Measurements from ENCODE around the gene AK5. TPM values are rescaled to one million over a fixed set of nuclear protein-coding genes. Genes with fewer than 3 reads are reported as not detected.
A peak's percentile ranks its signal among the peaks of the same experiment; 100 is the strongest.

The AK5 gene, protein sequence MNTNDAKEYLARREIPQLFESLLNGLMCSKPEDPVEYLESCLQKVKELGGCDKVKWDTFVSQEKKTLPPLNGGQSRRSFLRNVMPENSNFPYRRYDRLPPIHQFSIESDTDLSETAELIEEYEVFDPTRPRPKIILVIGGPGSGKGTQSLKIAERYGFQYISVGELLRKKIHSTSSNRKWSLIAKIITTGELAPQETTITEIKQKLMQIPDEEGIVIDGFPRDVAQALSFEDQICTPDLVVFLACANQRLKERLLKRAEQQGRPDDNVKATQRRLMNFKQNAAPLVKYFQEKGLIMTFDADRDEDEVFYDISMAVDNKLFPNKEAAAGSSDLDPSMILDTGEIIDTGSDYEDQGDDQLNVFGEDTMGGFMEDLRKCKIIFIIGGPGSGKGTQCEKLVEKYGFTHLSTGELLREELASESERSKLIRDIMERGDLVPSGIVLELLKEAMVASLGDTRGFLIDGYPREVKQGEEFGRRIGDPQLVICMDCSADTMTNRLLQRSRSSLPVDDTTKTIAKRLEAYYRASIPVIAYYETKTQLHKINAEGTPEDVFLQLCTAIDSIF
- 10 to 100 TPM; 14.7 to 76.0 TPM for total RNA-seq
- polyA plus RNA-seq (ENCODE audit: insufficient read length in 2 of 2): 10 to 100 TPM; 54.0 to 62.7 TPM
- long read RNA-seq, donor 1, transcript AK5-203 (14 exons, 3,251 nt): major isoform, 9 of 9 reads
- long read RNA-seq, donor 1, partial matches to known transcripts: 0 of 9 reads
- long read RNA-seq, donor 1, other reads (novel, unspliced or antisense): 0 of 9 reads
- long read RNA-seq, donor 2, partial matches to known transcripts: 0 of 3 reads
- long read RNA-seq, donor 2, other reads (novel, unspliced or antisense): 0 of 3 reads
- long read RNA-seq, donor 3, partial matches to known transcripts: 0 of 2 reads
- long read RNA-seq, donor 3, other reads (novel, unspliced or antisense): 0 of 2 reads
- long read RNA-seq, donor 4: 0 reads

DNA sequence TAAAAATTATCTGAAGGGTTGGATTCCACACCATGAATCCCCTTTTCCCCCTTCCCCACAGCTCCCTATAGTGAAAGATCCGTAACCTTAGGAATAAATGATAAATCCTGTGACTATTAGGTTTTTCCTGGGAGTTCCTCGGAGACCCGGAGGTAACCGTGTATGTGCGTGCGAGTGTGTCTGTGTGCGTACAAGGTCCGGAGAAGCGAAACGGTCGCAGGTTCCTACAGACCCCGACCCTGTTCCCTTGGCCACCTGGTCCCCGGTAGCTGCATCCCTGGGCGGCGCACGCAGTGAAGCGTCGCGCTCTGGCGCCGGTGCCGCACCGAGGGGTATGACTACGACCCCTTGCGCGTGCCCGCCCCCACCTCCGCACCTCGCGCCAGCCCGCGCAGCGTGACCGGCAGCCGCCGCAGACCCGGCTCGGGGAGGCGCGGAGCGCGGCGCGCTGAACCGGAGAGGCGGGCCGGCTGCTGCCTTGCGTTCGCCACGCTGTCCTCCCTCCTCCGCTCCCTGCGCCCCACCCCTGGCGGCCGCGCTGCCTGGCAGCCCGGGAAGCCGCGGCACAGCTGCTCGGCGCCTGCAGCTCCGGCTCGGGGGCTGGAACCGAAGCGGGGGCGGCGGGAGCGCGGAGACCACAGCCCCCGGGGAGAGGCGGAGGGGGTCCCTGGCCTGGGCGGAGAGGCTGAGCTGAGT, at the start of gene AK5:
Gene AK5 (plus strand): TSS at position 529 of the 696 bp plus-strand sequence. CDS start 295 bp downstream, outside the sequence.
- WGBS (ENCODE audit: insufficient coverage): under 1% methylated on average over 70 of the region's 71 CpGs
- H3K27ac ChIP-seq (ENCODE audit: low read depth, low read length): peak within 1 kb of the TSS; percentile 29
- H3K4me3 ChIP-seq (ENCODE audit: low read depth, low read length): peak within 1 kb of the TSS; percentile 70
- H3K4me1 ChIP-seq (ENCODE audit: control insufficient read depth, insufficient read depth, low read length): peaks cover 11% of the 10 kb centered on the region
- peak in 5 of 6 donors; percentile 27 to 83 (median 38) for DNase-seq (ENCODE audit: low read depth in 4 of 6, low spot score in 6 of 6)
- peaks cover 11% of the 10 kb centered on the region for H3K27me3 ChIP-seq (ENCODE audit: control insufficient read depth, insufficient read depth, low read length)
- H3K9me3 ChIP-seq (ENCODE audit: control insufficient read depth, insufficient read depth, low read length): no peaks in the 10 kb centered on the region
- no peaks in the 10 kb centered on the region for H3K36me3 ChIP-seq (ENCODE audit: control insufficient read depth, insufficient read depth, low read length)

DNA sequence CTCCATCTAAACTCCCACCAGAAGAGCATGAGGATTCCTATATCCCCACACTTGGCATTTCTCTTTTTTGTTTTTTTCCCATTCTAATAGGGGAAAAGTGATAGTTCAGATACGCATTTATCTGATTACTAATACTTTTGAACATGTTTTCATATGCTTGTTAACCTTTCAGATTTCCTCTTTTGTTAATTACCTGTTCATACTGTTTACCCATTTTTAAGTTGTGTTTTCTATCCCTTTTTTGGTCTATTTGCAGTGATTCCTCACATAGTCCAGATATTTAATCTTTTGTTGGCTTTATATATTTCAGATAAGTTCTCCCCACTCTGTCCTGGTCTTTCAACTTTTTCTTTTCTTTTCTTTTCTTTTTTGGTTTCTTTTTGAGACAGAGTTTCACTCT, 49.0 kb upstream of the AK5 start:
- Histone ChIP-seq H3K27me3 (ENCODE audit: control insufficient read depth, insufficient read depth, low read length) (no peaks in the 10 kb centered on the region), H3K4me1 (ENCODE audit: control insufficient read depth, insufficient read depth, low read length) (no peaks in the 10 kb centered on the region), H3K9me3 (ENCODE audit: control insufficient read depth, insufficient read depth, low read length) (no peaks in the 10 kb centered on the region), H3K27ac (ENCODE audit: low read depth, low read length) (no peak overlapping the region), H3K4me3 (ENCODE audit: low read depth, low read length) (no peak overlapping the region), H3K36me3 (ENCODE audit: control insufficient read depth, insufficient read depth, low read length) (no peaks in the 10 kb centered on the region)
- no CpG with 5 or more reads among the region's 1 CpG for WGBS (ENCODE audit: insufficient coverage)
- no peak for DNase-seq (ENCODE audit: low read depth in 4 of 6, low spot score in 6 of 6)

DNA sequence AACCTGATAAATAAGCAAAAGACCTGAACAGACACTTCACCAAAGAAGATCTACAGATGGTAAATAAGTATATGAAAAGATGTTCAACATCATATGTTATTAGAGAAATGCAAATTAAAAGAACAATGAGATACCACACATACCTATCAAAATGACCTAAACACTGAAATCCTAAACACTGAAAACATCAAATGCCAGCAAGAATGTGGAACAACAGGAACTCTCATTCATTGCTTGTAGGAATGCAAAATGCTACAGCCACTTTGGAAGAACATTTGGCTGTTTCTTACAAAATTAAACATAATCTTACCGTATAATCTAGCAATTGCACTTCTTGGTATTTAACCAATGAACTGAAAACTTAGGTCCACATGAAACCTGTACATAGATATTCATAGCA, 47.7 kb upstream of the AK5 start:
- no peaks in the 10 kb centered on the region for H3K9me3 ChIP-seq (ENCODE audit: control insufficient read depth, insufficient read depth, low read length)
- no peak for DNase-seq (ENCODE audit: low read depth in 4 of 6, low spot score in 6 of 6)
- H3K4me1 ChIP-seq (ENCODE audit: control insufficient read depth, insufficient read depth, low read length): no peaks in the 10 kb centered on the region
- H3K27me3 ChIP-seq (ENCODE audit: control insufficient read depth, insufficient read depth, low read length): no peaks in the 10 kb centered on the region
- no peak overlapping the region for H3K27ac ChIP-seq (ENCODE audit: low read depth, low read length)
- WGBS (ENCODE audit: insufficient coverage): 100% methylated on average over 1 of the region's 1 CpG
- H3K36me3 ChIP-seq (ENCODE audit: control insufficient read depth, insufficient read depth, low read length): no peaks in the 10 kb centered on the region
- H3K4me3 ChIP-seq (ENCODE audit: low read depth, low read length): no peak overlapping the region

DNA sequence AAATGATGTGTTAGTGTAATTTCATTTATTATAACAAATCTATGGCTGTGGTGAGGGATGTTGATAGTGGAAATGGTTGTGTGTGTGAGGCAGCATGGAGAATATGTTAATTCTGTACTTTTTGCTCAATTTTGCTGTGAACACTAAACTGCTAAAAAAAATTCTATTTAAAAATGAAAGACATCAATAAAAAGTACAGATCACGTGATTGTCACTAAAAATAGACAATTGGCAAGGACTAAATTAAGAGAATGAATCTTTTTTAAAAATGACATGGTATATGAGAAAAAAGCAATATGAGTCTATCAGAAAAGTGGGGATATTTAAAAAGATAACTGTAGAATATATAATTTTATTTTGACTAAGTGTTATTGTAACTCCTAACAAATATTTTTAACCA, 46.9 kb upstream of the AK5 start:
- H3K4me3 ChIP-seq (ENCODE audit: low read depth, low read length): no peak overlapping the region
- DNase-seq (ENCODE audit: low read depth in 4 of 6, low spot score in 6 of 6): no peak
- no peaks in the 10 kb centered on the region for H3K27me3 ChIP-seq (ENCODE audit: control insufficient read depth, insufficient read depth, low read length)
- H3K9me3 ChIP-seq (ENCODE audit: control insufficient read depth, insufficient read depth, low read length): no peaks in the 10 kb centered on the region
- no peaks in the 10 kb centered on the region for H3K4me1 ChIP-seq (ENCODE audit: control insufficient read depth, insufficient read depth, low read length)
- no peak overlapping the region for H3K27ac ChIP-seq (ENCODE audit: low read depth, low read length)
- H3K36me3 ChIP-seq (ENCODE audit: control insufficient read depth, insufficient read depth, low read length): no peaks in the 10 kb centered on the region
- no CpG with 5 or more reads among the region's 1 CpG for WGBS (ENCODE audit: insufficient coverage)

DNA sequence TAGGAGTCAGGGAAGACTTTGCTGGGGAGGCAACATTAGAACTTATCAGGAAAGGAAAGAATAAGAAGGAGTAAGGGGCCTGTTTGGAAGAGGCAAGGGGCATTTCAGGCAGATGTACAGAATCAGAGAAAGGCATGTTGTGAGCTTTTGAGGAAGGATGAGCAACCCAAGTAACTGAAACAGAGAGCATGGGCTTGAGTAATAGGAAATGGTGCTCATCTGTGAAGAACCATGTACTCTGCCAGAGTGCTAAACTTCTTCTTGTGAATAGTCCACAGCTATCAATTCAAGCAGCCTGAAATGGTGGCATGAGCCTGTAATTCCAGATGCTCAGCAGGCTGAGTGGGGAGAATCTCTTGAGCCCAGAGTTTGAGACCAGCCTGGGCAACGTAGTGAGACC, 43.4 kb upstream of the AK5 start:
- Histone ChIP-seq H3K9me3 (ENCODE audit: control insufficient read depth, insufficient read depth, low read length) (no peaks in the 10 kb centered on the region), H3K4me3 (ENCODE audit: low read depth, low read length) (no peak overlapping the region), H3K4me1 (ENCODE audit: control insufficient read depth, insufficient read depth, low read length) (no peaks in the 10 kb centered on the region), H3K27ac (ENCODE audit: low read depth, low read length) (no peak overlapping the region), H3K27me3 (ENCODE audit: control insufficient read depth, insufficient read depth, low read length) (no peaks in the 10 kb centered on the region), H3K36me3 (ENCODE audit: control insufficient read depth, insufficient read depth, low read length) (no peaks in the 10 kb centered on the region)
- no CpG with 5 or more reads among the region's 1 CpG for WGBS (ENCODE audit: insufficient coverage)
- DNase-seq (ENCODE audit: low read depth in 4 of 6, low spot score in 6 of 6): no peak

DNA sequence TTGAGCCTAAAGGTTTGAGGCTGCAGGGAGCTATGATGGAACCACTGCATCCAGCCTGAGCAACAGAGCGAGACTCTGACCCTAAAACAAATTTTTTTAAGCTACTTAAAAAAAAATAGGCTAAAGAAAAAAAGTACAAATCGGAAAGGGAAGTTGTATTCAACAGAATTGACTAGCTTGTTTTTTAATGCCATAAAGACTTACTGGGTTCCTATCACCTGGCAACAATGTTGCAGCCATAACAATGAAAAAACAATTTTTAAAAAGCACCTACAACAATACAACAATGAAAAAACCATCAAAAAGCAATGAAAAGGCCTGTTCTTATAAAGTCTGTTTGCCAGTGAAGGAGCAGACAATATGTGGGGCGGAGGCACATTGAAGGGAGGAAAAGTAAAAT, 42.5 kb upstream of the AK5 start:
- no peaks in the 10 kb centered on the region for H3K9me3 ChIP-seq (ENCODE audit: control insufficient read depth, insufficient read depth, low read length)
- no peak overlapping the region for H3K4me3 ChIP-seq (ENCODE audit: low read depth, low read length)
- H3K27me3 ChIP-seq (ENCODE audit: control insufficient read depth, insufficient read depth, low read length): no peaks in the 10 kb centered on the region
- H3K27ac ChIP-seq (ENCODE audit: low read depth, low read length): no peak overlapping the region
- DNase-seq (ENCODE audit: low read depth in 4 of 6, low spot score in 6 of 6): no peak
- H3K36me3 ChIP-seq (ENCODE audit: control insufficient read depth, insufficient read depth, low read length): no peaks in the 10 kb centered on the region
- no peaks in the 10 kb centered on the region for H3K4me1 ChIP-seq (ENCODE audit: control insufficient read depth, insufficient read depth, low read length)
- 75% methylated on average over 1 of the region's 3 CpGs for WGBS (ENCODE audit: insufficient coverage)

DNA sequence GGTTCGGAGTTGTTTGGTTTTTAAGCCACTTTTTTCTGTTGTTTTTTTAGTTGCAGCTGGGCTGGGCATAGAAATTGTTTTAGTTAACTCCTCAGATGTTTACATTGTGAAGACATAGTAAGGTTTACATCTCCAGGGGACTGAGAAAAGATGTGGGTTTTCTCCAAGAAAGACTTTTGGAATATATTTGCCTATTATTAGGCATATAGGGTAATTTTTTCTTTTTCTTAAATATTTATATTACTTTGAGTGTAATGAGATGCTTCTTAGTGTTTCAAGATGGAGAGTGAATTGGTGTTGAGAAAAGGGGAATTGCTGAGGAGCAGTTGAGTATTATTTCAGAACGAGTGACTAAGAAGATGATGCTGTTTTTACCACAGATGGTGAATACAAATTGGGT, 36.0 kb upstream of the AK5 start:
- WGBS (ENCODE audit: insufficient coverage): no CpG with 5 or more reads among the region's 2 CpGs
- Histone ChIP-seq H3K4me3 (ENCODE audit: low read depth, low read length) (no peak overlapping the region), H3K9me3 (ENCODE audit: control insufficient read depth, insufficient read depth, low read length) (peaks cover 3% of the 10 kb centered on the region), H3K36me3 (ENCODE audit: control insufficient read depth, insufficient read depth, low read length) (no peaks in the 10 kb centered on the region), H3K27ac (ENCODE audit: low read depth, low read length) (no peak overlapping the region), H3K4me1 (ENCODE audit: control insufficient read depth, insufficient read depth, low read length) (no peaks in the 10 kb centered on the region), H3K27me3 (ENCODE audit: control insufficient read depth, insufficient read depth, low read length) (no peaks in the 10 kb centered on the region)
- no peak for DNase-seq (ENCODE audit: low read depth in 4 of 6, low spot score in 6 of 6)

DNA sequence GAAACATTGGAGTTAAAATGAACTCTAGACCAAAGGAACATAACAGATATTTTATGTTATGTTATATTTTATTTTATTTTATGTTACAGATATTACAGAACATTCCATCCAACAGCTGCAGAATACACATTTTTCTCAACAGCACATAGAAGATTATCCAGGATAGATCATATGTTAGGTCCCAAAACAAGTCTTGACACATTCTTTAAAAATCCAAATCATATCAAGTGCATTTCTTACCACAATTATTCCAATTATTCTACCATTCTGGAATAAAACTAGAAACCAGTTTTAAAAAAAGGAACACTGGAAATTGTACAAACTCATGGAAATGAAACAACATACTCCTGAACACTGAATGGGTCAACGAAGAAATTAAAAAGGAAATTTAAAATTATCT, 31.7 kb upstream of the AK5 start:
- no peaks in the 10 kb centered on the region for H3K27me3 ChIP-seq (ENCODE audit: control insufficient read depth, insufficient read depth, low read length)
- no peaks in the 10 kb centered on the region for H3K4me1 ChIP-seq (ENCODE audit: control insufficient read depth, insufficient read depth, low read length)
- no peak overlapping the region for H3K27ac ChIP-seq (ENCODE audit: low read depth, low read length)
- H3K9me3 ChIP-seq (ENCODE audit: control insufficient read depth, insufficient read depth, low read length): peaks cover 5% of the 10 kb centered on the region
- DNase-seq (ENCODE audit: low read depth in 4 of 6, low spot score in 6 of 6): no peak
- no CpG with 5 or more reads among the region's 1 CpG for WGBS (ENCODE audit: insufficient coverage)
- H3K36me3 ChIP-seq (ENCODE audit: control insufficient read depth, insufficient read depth, low read length): no peaks in the 10 kb centered on the region
- no peak overlapping the region for H3K4me3 ChIP-seq (ENCODE audit: low read depth, low read length)

DNA sequence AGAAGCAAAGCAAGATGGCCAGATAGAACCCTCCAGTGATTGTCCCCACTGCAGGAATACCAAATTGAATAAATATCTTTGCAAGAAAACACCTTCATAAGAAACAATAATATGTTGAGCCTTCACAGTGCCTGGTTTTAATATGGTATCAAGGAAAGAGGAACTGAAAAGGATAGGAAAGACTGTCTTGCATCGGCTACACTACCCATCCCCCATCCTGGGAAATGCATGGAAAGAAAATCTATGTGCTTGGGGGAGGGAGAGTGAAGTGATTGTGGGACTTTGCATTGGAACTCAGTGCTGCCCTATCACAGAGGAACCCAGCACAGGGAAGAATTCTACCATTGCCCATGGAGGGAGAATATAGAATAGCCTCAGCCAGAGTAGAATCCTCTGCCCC, 28.6 kb upstream of the AK5 start:
- Histone ChIP-seq H3K9me3 (ENCODE audit: control insufficient read depth, insufficient read depth, low read length) (peaks cover 7% of the 10 kb centered on the region), H3K4me1 (ENCODE audit: control insufficient read depth, insufficient read depth, low read length) (no peaks in the 10 kb centered on the region), H3K36me3 (ENCODE audit: control insufficient read depth, insufficient read depth, low read length) (no peaks in the 10 kb centered on the region), H3K27ac (ENCODE audit: low read depth, low read length) (no peak overlapping the region), H3K4me3 (ENCODE audit: low read depth, low read length) (no peak overlapping the region), H3K27me3 (ENCODE audit: control insufficient read depth, insufficient read depth, low read length) (no peaks in the 10 kb centered on the region)
- DNase-seq (ENCODE audit: low read depth in 4 of 6, low spot score in 6 of 6): no peak
- WGBS (ENCODE audit: insufficient coverage): no CpG with 5 or more reads among the region's 1 CpG
